PFSK-1 (cell line): ENCODE data around the gene UBR4.

ENCODE experiments used
- POLR2AphosphoS5 ChIP-seq: IDR thresholded peaks from 2 replicates; pipeline ENCODE4 v1.6.1; 2012; ENCODE audit warnings: low read depth, mild to moderate bottlenecking, control low read depth, low read length, moderate library complexity
- TAF1 ChIP-seq: IDR thresholded peaks from 2 replicates; pipeline ENCODE4 v1.6.1; 2012; ENCODE audit warnings: low read length, control low read depth, borderline replicate concordance; ENCODE audit not compliant: insufficient read depth

- no peak for TF ChIP-seq TAF1
- TF ChIP-seq POLR2AphosphoS5 = no peak
Measured at GRCh38 chr1:19250629-19251304, 40.7 kb upstream of the UBR4 start.
